Breast epithelium (tissue), 4 donors: ENCODE measurements around the gene NFKB1. TPM values are rescaled to one million over a fixed set of nuclear protein-coding genes. Genes with fewer than 3 reads are reported as not detected.
"Not testable (repeated sequence)": the region's sequence is repeated elsewhere in the genome, so short reads cannot be mapped to it uniquely, and the experiment has no call there.

ENCODE experiments used
- DNase-seq, 2 donors: peaks; one replicate each; pipeline ENCODE4 v3.0.0-alpha.2; 2019; ENCODE audit warnings: low spot score in 2 of 2
- H3K27ac ChIP-seq, 2 donors: fragments of 200-600 bp; sonication (generic) in 1 of 2; one replicate each; pipeline ENCODE4 v1.5.1; 2016 to 2019; ENCODE audit warnings: mild to moderate bottlenecking in 1 of 2
- H3K27me3 ChIP-seq, 2 donors: fragments of 200-600 bp; sonication (generic) in 1 of 2; one replicate each; pipeline versions ENCODE4 v1.5.1 to v1.6.0; 2017 to 2019; ENCODE audit warnings: control low read depth in 1 of 2, mild to moderate bottlenecking in 1 of 2
- H3K36me3 ChIP-seq: fragments of 200-600 bp; one replicate; pipeline ENCODE4 v1.5.1; 2019
- H3K4me1 ChIP-seq, 2 donors: fragments of 200-600 bp; sonication (generic); one replicate each; pipeline ENCODE4 v1.5.1; 2016 to 2019; ENCODE audit warnings: control low read depth in 1 of 2
- H3K4me3 ChIP-seq, 3 donors: fragments of 200-600 bp; sonication (generic); 1 replicate in 2 of 3; 2 replicates in 1 of 3; pipeline ENCODE4 v1.5.1; 2016 to 2019; ENCODE audit warnings: mild to moderate bottlenecking in 3 of 3, moderate library complexity in 2 of 3
- H3K9me3 ChIP-seq, 2 donors: fragments of 200-600 bp; sonication (generic) in 1 of 2; one replicate each; pipeline ENCODE4 v1.5.1; 2016 to 2019; ENCODE audit warnings: control low read depth in 1 of 2
- CTCF ChIP-seq, 3 donors: fragments of 450-650 bp; IDR thresholded peaks; one replicate each; pipeline ENCODE4 v1.5.1; 2016 to 2017; ENCODE audit warnings: antibody characterized with exemption in 3 of 3, mild to moderate bottlenecking in 3 of 3, moderate library complexity in 3 of 3
- POLR2A ChIP-seq: fragments of 450-650 bp; IDR thresholded peaks from one replicate; pipeline ENCODE4 v1.6.1; 2016; ENCODE audit warnings: antibody characterized with exemption, mild to moderate bottlenecking, moderate library complexity
- POLR2AphosphoS5 ChIP-seq, 3 donors: sonication (generic); formaldehyde crosslinking; IDR thresholded peaks; one replicate each; pipeline ENCODE4 v1.6.1; 2017; ENCODE audit warnings: antibody characterized with exemption in 3 of 3
- intact Hi-C: fragments of 100-400 bp; cut with DNase I; formaldehyde crosslinking; loops from one replicate; pipeline ENCODE4 v1.15.1; 2023; ENCODE audit warnings: low total_unique reads
- total RNA-seq, 3 donors: library from RNA; depleted of rRNA; stranded (reverse); fragments of >200 nt; gene quantifications; one replicate each; pipeline ENCODE4 v1.1.0, GENCODE V29; 2016

Gene NFKB1
- total RNA-seq, 3 donors from 2014 or later: 30.2 to 52.5 (median 42.6) TPM

DNA sequence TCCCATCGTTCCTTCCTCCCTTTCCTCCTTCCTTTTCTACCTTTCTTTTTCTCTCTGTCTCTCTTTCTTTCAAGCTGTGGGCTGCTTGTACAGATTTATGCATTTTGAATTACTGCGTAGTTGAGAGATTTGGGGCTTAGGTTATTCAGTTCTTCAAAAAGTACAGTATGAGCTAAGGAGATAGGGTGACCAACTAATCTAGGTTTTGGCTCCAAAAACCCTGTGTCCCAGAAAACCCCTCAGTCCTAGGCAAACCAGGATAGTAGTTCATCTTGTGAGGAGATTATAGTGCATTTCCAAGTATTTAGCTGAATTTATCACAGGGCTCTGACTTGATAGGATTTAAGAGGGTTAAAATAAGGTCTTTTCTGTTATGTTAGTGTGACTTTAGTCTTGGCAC lies 64.5 kb downstream of the NFKB1 start:
- Histone ChIP-seq H3K4me3 (no peak overlapping the region), H3K4me1 (no peaks in the 10 kb centered on the region), H3K27me3 (no peaks in the 10 kb centered on the region), H3K9me3 (no peaks in the 10 kb centered on the region), H3K36me3 (no peaks in the 10 kb centered on the region), H3K27ac (no peak overlapping the region)
- TF ChIP-seq POLR2AphosphoS5 (IDR thresholded peaks at IDR 0.05): no peak
- no peak for TF ChIP-seq POLR2A
- no peak for TF ChIP-seq CTCF (IDR thresholded peaks at IDR 0.05)
- intact Hi-C loops: no loop called here
- DNase-seq: no peak

DNA sequence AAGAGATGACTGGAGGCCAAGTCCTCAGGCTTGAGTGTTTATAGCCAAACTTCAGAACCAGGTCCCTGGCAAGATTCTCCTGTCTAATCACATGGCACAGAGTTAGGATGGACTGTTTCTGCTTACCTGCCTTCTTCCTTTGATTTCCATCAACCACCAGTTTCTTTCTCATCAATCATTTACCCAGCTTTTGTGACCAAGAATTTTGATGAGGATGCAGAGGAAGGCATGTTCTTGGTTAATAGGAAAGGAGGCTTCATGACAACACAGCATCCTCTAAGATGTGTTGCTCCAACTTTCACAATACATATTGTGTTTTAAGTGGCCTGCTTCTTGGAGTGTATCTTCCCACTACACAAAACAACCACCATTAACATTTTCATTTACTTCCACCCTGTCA lies 65.3 kb downstream of the NFKB1 start:
- H3K4me3 ChIP-seq: no peak overlapping the region
- TF ChIP-seq CTCF (IDR thresholded peaks at IDR 0.05) (no peak), POLR2AphosphoS5 (IDR thresholded peaks at IDR 0.05) (no peak), POLR2A (no peak)
- intact Hi-C loops: no loop called here
- no peaks in the 10 kb centered on the region for H3K9me3 ChIP-seq
- no peaks in the 10 kb centered on the region for H3K27me3 ChIP-seq
- H3K36me3 ChIP-seq: no peaks in the 10 kb centered on the region
- DNase-seq: no peak
- no peaks in the 10 kb centered on the region for H3K4me1 ChIP-seq
- H3K27ac ChIP-seq: no peak overlapping the region

DNA sequence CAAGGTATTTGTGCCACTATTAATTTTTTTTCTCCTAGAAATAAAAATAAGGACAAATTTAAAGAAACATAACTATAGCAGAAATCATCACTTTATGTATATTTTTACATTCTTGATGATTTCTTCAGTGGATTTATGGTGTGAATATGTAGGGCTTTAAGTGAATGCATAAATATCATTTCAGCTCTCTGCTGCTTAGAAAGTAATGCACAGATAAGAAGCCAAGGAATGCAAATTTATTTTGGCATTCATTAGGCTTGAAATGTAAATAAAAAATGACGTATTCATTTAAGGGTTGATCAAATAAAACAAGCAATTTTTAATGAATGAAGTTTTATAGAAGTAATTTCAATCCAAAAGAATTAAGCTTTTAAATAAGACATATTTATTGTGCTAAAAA lies 66.3 kb downstream of the NFKB1 start:
- Histone ChIP-seq H3K4me3 (no peak overlapping the region), H3K9me3 (no peaks in the 10 kb centered on the region), H3K36me3 (no peaks in the 10 kb centered on the region), H3K27me3 (no peaks in the 10 kb centered on the region), H3K27ac (no peak overlapping the region), H3K4me1 (no peaks in the 10 kb centered on the region)
- DNase-seq: no peak
- intact Hi-C loops: no loop called here
- TF ChIP-seq POLR2A: no peak
- no peak for TF ChIP-seq CTCF (IDR thresholded peaks at IDR 0.05)
- TF ChIP-seq POLR2AphosphoS5 (IDR thresholded peaks at IDR 0.05): no peak

DNA sequence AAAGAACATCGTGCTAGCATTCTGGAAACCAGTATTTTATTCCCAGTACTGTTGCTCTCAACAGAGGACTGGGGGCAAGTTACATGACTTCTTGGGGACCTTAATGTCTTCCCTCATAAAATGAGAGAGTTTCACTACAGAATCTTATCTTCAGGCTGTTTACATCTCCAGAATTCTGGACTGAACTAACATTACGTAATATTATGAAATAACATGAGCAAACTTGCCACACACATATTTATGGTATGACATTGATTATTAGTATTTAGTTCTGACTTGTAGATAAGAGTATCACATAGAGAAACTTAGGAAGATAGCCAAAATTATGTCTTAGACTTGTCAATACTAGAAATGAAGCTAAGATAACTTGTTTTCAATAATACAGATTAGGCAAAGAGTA lies 68.0 kb downstream of the NFKB1 start:
- no peaks in the 10 kb centered on the region for H3K9me3 ChIP-seq
- peak overlapping the region; percentile 1 to 10 for H3K27ac ChIP-seq
- no peak overlapping the region for H3K4me3 ChIP-seq
- intact Hi-C loops: no loop called here
- H3K27me3 ChIP-seq: no peaks in the 10 kb centered on the region
- no peaks in the 10 kb centered on the region for H3K36me3 ChIP-seq
- TF ChIP-seq CTCF (IDR thresholded peaks at IDR 0.05) (no peak), POLR2AphosphoS5 (IDR thresholded peaks at IDR 0.05) (no peak), POLR2A (no peak)
- no peaks in the 10 kb centered on the region for H3K4me1 ChIP-seq
- DNase-seq: no peak

GRCh38 chr4:102570211-102570610 lies 69.1 kb downstream of the NFKB1 start:
- DNase-seq, H3K27ac ChIP-seq, intact Hi-C loops, H3K36me3 ChIP-seq, H3K9me3 ChIP-seq, H3K4me3 ChIP-seq, H3K27me3 ChIP-seq, H3K4me1 ChIP-seq: not testable (repeated sequence)

DNA sequence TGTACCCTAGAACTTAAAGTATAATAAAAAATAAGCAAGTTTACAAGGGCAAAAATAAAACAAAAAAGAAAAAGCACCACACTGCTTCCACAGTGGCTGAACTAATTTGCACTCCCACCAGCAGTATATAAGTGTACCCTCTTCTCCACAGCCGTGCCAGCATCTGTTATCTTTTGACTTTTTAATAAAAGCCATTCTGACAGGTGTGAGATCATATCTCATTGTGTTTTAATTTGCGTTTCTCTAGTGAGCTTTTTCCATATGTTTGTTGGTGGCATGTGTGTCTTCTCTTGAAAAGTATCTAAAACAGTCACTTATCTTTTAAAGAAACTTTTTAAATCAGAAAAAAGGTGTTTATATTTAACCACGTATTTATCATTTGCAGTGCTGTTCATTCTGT lies 71.3 kb downstream of the NFKB1 start:
- intact Hi-C loops: no loop called here
- no peak for DNase-seq
- Histone ChIP-seq H3K4me1 (no peaks in the 10 kb centered on the region), H3K36me3 (no peaks in the 10 kb centered on the region), H3K9me3 (no peaks in the 10 kb centered on the region), H3K27me3 (no peaks in the 10 kb centered on the region), H3K4me3 (no peak overlapping the region), H3K27ac (no peak overlapping the region)
- TF ChIP-seq CTCF (IDR thresholded peaks at IDR 0.05): no peak
- no peak for TF ChIP-seq POLR2AphosphoS5 (IDR thresholded peaks at IDR 0.05)
- no peak for TF ChIP-seq POLR2A
